Ishikawa (cell line): ENCODE results near the gene IFI27.

ENCODE experiments used
- CEBPB ChIP-seq: IDR thresholded peaks from 2 replicates; pipeline ENCODE4 v1.6.1; 2012
- CREB1 ChIP-seq: IDR thresholded peaks from 2 replicates; pipeline ENCODE4 v1.6.1; 2012; ENCODE audit warnings: low read depth
- EGR1 ChIP-seq: IDR thresholded peaks from 2 replicates; pipeline ENCODE4 v1.6.1; 2012
- EP300 ChIP-seq: IDR thresholded peaks from 2 replicates; pipeline ENCODE4 v1.6.1; 2012; ENCODE audit warnings: borderline replicate concordance
- FOXM1 ChIP-seq: IDR thresholded peaks from 2 replicates; pipeline ENCODE4 v1.6.1; 2012; ENCODE audit warnings: low read depth, borderline replicate concordance
- NFIC ChIP-seq: IDR thresholded peaks from 2 replicates; pipeline ENCODE4 v1.6.1; 2012
- RAD21 ChIP-seq: IDR thresholded peaks from 2 replicates; pipeline ENCODE4 v1.6.1; 2012; ENCODE audit warnings: low read depth
- TAF1 ChIP-seq: IDR thresholded peaks from 2 replicates; pipeline ENCODE4 v1.6.1; 2012; ENCODE audit warnings: low read depth, mild to moderate bottlenecking
- TCF12 ChIP-seq: IDR thresholded peaks from 2 replicates; pipeline ENCODE4 v1.6.1; 2012; ENCODE audit warnings: low read depth
- TEAD4 ChIP-seq: IDR thresholded peaks from 2 replicates; pipeline ENCODE4 v1.6.1; 2012
- YY1 ChIP-seq: IDR thresholded peaks from 2 replicates; pipeline ENCODE4 v1.6.1; 2012; ENCODE audit warnings: low read depth
- ZBTB7A ChIP-seq: IDR thresholded peaks from 2 replicates; pipeline ENCODE4 v1.6.1; 2012; ENCODE audit warnings: low read depth
- TF ChIP-seq, protein P1 (sequence below): IDR thresholded peaks from 2 replicates; pipeline ENCODE4 v1.6.1; 2012
- TF ChIP-seq, protein P2 (sequence below): IDR thresholded peaks from 2 replicates; pipeline ENCODE4 v1.6.1; 2012
- TF ChIP-seq, protein P3 (sequence below): IDR thresholded peaks from 2 replicates; pipeline ENCODE4 v1.6.1; 2012; ENCODE audit warnings: low read depth, mild to moderate bottlenecking

Gene IFI27

GRCh38 chr14:94161058-94161457 lies 50.5 kb downstream of the IFI27 start:
- no peak for TF ChIP-seq NFIC
- TF ChIP-seq, protein P1, sequence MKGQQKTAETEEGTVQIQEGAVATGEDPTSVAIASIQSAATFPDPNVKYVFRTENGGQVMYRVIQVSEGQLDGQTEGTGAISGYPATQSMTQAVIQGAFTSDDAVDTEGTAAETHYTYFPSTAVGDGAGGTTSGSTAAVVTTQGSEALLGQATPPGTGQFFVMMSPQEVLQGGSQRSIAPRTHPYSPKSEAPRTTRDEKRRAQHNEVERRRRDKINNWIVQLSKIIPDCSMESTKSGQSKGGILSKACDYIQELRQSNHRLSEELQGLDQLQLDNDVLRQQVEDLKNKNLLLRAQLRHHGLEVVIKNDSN, result no peak
- no peak for TF ChIP-seq EGR1
- TF ChIP-seq RAD21, result no peak

GRCh38 chr14:94161981-94162380 lies 51.4 kb downstream of the IFI27 start:
- TF ChIP-seq TCF12, result no peak
- TF ChIP-seq, protein P2, sequence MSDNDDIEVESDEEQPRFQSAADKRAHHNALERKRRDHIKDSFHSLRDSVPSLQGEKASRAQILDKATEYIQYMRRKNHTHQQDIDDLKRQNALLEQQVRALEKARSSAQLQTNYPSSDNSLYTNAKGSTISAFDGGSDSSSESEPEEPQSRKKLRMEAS, result no peak

- TF ChIP-seq, protein P1, result no peak
- no peak for TF ChIP-seq RAD21
- TF ChIP-seq EGR1, result no peak
- no peak for TF ChIP-seq TAF1
- TF ChIP-seq ZBTB7A, result no peak
- no peak for TF ChIP-seq FOXM1
- TF ChIP-seq, protein P3, sequence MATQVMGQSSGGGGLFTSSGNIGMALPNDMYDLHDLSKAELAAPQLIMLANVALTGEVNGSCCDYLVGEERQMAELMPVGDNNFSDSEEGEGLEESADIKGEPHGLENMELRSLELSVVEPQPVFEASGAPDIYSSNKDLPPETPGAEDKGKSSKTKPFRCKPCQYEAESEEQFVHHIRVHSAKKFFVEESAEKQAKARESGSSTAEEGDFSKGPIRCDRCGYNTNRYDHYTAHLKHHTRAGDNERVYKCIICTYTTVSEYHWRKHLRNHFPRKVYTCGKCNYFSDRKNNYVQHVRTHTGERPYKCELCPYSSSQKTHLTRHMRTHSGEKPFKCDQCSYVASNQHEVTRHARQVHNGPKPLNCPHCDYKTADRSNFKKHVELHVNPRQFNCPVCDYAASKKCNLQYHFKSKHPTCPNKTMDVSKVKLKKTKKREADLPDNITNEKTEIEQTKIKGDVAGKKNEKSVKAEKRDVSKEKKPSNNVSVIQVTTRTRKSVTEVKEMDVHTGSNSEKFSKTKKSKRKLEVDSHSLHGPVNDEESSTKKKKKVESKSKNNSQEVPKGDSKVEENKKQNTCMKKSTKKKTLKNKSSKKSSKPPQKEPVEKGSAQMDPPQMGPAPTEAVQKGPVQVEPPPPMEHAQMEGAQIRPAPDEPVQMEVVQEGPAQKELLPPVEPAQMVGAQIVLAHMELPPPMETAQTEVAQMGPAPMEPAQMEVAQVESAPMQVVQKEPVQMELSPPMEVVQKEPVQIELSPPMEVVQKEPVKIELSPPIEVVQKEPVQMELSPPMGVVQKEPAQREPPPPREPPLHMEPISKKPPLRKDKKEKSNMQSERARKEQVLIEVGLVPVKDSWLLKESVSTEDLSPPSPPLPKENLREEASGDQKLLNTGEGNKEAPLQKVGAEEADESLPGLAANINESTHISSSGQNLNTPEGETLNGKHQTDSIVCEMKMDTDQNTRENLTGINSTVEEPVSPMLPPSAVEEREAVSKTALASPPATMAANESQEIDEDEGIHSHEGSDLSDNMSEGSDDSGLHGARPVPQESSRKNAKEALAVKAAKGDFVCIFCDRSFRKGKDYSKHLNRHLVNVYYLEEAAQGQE, result no peak
- no peak for TF ChIP-seq CEBPB
- no peak for TF ChIP-seq TEAD4
Measured at GRCh38 chr14:94162466-94162865, 51.9 kb downstream of the IFI27 start.

GRCh38 chr14:94163796-94164195 lies 53.3 kb downstream of the IFI27 start:
- TF ChIP-seq ZBTB7A, result no peak

- TF ChIP-seq, protein P1, result no peak
- TF ChIP-seq YY1 (no peak), EP300 (no peak), FOXM1 (no peak), EGR1 (no peak), TEAD4 (no peak), RAD21 (no peak), NFIC (no peak), CEBPB (no peak), TCF12 (no peak), TAF1 (no peak), ZBTB7A (no peak), CREB1 (no peak)
- TF ChIP-seq, protein P3, result no peak
- TF ChIP-seq, protein P2, result no peak
Measured at GRCh38 chr14:94164685-94165431, 54.3 kb downstream of the IFI27 start.

- TF ChIP-seq TEAD4 (no peak), TCF12 (no peak), CEBPB (no peak), TAF1 (no peak), YY1 (no peak), CREB1 (no peak), EP300 (no peak)
- TF ChIP-seq, protein P2, result no peak
- TF ChIP-seq, protein P3, result no peak
- TF ChIP-seq, protein P1, result no peak
Measured at GRCh38 chr14:94165744-94166143, 55.2 kb downstream of the IFI27 start.
